HG03521 (cell line): ENCODE data around the gene DPH5.

Experiments
- ATAC-seq: cut with Tn5 transposase; IDR thresholded peaks from one replicate; pipeline ENCODE4 v1.9.1; 2021; ENCODE audit warnings: mild to moderate bottlenecking, moderate library complexity; ENCODE audit not compliant: unreplicated experiment

Gene DPH5

GRCh38 chr1:100943533-100943932 lies 82.1 kb downstream of the DPH5 start:
- no peak for ATAC-seq

- no peak for ATAC-seq
Observed at GRCh38 chr1:100942304-100943046, 83.1 kb downstream of the DPH5 start.

DNA sequence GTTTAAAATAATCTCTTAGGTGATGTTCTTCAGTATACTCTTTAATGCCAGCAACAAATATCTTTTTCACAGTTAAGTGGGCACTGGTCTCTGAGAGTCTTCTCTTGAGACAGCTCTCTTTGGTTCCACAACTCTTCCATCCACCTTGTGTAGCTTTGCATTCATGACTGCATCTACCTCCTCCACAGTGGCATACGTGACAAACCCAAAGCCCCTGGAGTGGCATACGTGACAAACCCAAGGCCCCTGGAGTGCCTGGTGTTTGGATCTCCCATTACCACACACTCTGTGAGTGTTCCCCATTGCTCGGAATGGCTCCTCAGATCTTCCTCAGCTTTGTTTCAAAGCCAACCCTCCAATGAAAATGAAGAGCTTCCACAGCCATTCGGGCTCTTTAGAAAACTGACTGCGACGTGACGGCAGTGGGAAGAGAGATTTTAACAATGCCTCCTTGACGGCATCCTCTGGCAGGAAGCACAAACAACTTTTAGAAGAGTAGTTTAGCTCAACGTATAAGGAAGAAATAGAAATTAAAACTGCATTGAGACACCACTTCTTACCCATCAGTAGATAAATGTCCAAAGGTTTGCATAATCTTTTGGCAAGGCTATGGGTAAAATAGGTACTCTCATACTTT lies 83.9 kb downstream of the DPH5 start:
- ATAC-seq = no peak

DNA sequence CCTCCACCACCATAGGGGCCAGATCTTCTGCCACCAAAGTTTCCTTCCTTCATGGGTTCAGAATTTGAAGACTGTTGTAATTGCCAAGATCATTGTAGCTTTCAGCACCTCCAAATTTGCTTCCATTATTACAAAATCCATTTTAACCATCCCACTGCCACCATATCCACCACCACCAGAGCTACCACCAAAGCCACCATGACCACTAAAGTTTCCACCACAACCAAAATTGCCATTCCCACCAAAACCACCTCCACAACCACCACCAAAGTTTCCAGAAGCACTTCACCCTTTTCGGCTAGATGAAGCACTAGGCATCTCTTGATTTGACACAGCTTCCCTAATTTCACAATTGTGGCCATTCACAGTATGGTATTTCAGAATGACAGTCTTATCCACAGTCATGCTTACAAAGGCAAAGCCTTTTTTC lies 84.5 kb downstream of the DPH5 start:
- no peak for ATAC-seq
